ENCODE data around the gene PFDN4. TPM values are rescaled to one million over a fixed set of nuclear protein-coding genes. Genes with fewer than 3 reads are reported as not detected.

PFDN4 gene
- total and polyA plus RNA-seq, 12 donors: 21.9 to 56.3 (median 30.7) TPM

GRCh38 chr20:54256202-54256601, 48.3 kb downstream of the PFDN4 start:
- WGBS, 2 donors: 69 to 72% methylated on average over 3 of the region's 3 CpGs
- no peak for TF ChIP-seq CTCF (IDR thresholded peaks at IDR 0.05)

GRCh38 chr20:54257071-54257816, 49.4 kb downstream of the PFDN4 start:
- no peak for TF ChIP-seq CTCF (IDR thresholded peaks at IDR 0.05)
- ATAC-seq: peak in 4 of 8 donors; percentile 14 to 74 (median 66)
- 71 to 72% methylated on average over 4 of the region's 4 CpGs for WGBS, 2 donors
- no peak for DNase-seq
- Histone ChIP-seq H3K4me1 (no peaks in the 10 kb centered on the region), H3K36me3 (no peaks in the 10 kb centered on the region), H3K4me3 (no peak overlapping the region), H3K27ac (no peak overlapping the region), H3K9me3 (no peaks in the 10 kb centered on the region), H3K27me3 (no peaks in the 10 kb centered on the region)
- intact Hi-C loops (cut with DNase I): loop anchor here in 2 of 10 donors (2.0 to 5.0 kb wide), 2 partner anchors 38 to 1410 kb away; no protein-coding TSS in a partner anchor

More at GRCh38 chr20:54256202-54256601, 48.3 kb downstream of the PFDN4 start:
- H3K36me3 ChIP-seq: no peaks in the 10 kb centered on the region
- no peaks in the 10 kb centered on the region for H3K9me3 ChIP-seq
- intact Hi-C loops (cut with DNase I): loop anchor here in 2 of 10 donors (2.0 to 5.0 kb wide), 2 partner anchors 39 to 1409 kb away; no protein-coding TSS in a partner anchor
- no peaks in the 10 kb centered on the region for H3K27me3 ChIP-seq
- no peak overlapping the region for H3K4me3 ChIP-seq
- H3K4me1 ChIP-seq: no peaks in the 10 kb centered on the region
- ATAC-seq (no peak), DNase-seq (no peak)
- H3K27ac ChIP-seq: no peak overlapping the region

GRCh38 chr20:54260116-54260515, 52.2 kb downstream of the PFDN4 start:
- Histone ChIP-seq H3K9me3 (no peaks in the 10 kb centered on the region), H3K27me3 (no peaks in the 10 kb centered on the region), H3K4me3 (no peak overlapping the region), H3K4me1 (no peaks in the 10 kb centered on the region), H3K27ac (no peak overlapping the region), H3K36me3 (no peaks in the 10 kb centered on the region)
- intact Hi-C loops (cut with DNase I): no loop called here
- ATAC-seq (no peak), DNase-seq (no peak)
- no peak for TF ChIP-seq CTCF (IDR thresholded peaks at IDR 0.05)

GRCh38 chr20:54262671-54263070, 54.8 kb downstream of the PFDN4 start:
- TF ChIP-seq CTCF (IDR thresholded peaks at IDR 0.05): no peak
- H3K27ac ChIP-seq: no peak overlapping the region
- DNase-seq (no peak), ATAC-seq (no peak)
- no peaks in the 10 kb centered on the region for H3K4me1 ChIP-seq
- intact Hi-C loops (cut with DNase I): no loop called here
- H3K27me3 ChIP-seq: no peaks in the 10 kb centered on the region
- H3K4me3 ChIP-seq: no peak overlapping the region
- no peaks in the 10 kb centered on the region for H3K36me3 ChIP-seq
- H3K9me3 ChIP-seq: no peaks in the 10 kb centered on the region
- 84 to 87% methylated on average over 4 of the region's 4 CpGs for WGBS, 2 donors
